ENCODE data around the gene TMEM255A. TPM values are rescaled to one million over a fixed set of nuclear protein-coding genes. Genes with fewer than 3 reads are reported as not detected.

Gene TMEM255A
- total RNA-seq (1 to 10 TPM in 1 of 10 donors, under 1 TPM in 8, not detected in 1; 0.09 to 1.3 (median 0.33) TPM), polyA plus RNA-seq (under 1 TPM; 0.15 to 0.16 TPM)
- long read RNA-seq, donor 1: 0 reads
- long read RNA-seq, donor 2: 0 reads
- long read RNA-seq, donor 3: 0 reads

DNA sequence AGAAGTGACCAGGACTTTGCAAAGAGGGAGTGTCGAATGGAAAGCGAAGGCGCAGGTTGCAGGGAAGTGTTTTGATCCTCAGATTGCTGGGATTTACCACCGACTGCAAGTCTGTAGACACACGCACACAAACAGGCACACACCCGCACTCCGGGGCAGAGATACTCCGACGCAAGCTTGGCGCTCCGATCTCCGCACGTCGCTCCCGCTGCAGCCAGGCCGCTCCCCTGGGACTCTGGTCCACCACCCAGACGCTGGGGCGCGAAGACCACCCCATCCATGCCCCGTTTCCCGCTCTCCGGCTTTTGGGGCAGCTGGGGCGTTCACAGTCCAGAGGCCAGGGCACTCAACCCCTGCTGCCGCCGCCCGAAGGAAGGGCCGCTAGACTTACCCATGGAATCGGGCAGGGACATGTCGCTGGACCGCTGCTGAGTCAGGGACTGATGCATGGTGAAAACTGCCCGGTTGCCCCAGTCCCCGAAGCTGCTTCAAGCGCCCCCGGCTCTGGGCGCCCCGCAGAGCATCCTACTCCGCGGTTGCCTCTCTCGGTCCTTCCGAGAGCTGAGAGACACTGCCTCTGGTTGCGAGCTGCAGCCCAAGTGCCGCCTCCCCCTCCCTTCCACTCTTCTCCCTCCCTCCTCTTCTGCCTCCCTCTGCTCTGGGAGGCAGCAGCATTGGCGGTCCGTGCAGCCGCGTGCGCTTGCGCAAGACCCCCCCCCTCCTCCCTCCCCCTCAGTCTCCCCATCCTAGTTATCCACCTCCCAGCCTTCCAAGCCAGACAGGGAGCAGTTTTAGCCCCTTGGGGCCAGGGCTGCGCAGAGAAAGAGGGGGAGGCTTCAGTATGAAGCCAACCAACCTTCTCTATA, at the start of gene TMEM255A:
TMEM255A (minus strand) TSS at position 601 of the 866 bp plus-strand sequence; CDS start at position 449, 152 bp downstream.
- peak in 1 of 2 donors; percentile 15 for DNase-seq
- intact Hi-C loops (cut with DNase I): loop anchor here in 4 of 10 donors (10.0 kb wide), 1 partner anchor 164 kb away; no protein-coding TSS in a partner anchor

GRCh38 chrX:120358737-120359456, 47.6 kb upstream of the TMEM255A start:
- Histone ChIP-seq H3K9me3 (no peaks in the 10 kb centered on the region), H3K27me3 (peaks cover 0 to 55% (median 0%) of the 10 kb centered on the region in 7 donors), H3K36me3 (no peaks in the 10 kb centered on the region), H3K27ac (no peak overlapping the region), H3K4me1 (no peaks in the 10 kb centered on the region), H3K4me3 (no peak overlapping the region)
- no peak for ATAC-seq
- WGBS, 2 donors: 84 to 88% methylated on average over 7 of the region's 7 CpGs
- DNase-seq: no peak
- no peak for TF ChIP-seq CTCF (IDR thresholded peaks at IDR 0.05)
- intact Hi-C loops (cut with DNase I): no loop called here

More for the DNA sequence above, at the start of gene TMEM255A:
- ATAC-seq: peak in 7 of 8 donors; percentile 23 to 58 (median 48)
- TF ChIP-seq CTCF (IDR thresholded peaks at IDR 0.05): no peak
- Histone ChIP-seq H3K9me3 (no peaks in the 10 kb centered on the region), H3K4me1 (peaks cover 0 to 25% (median 6%) of the 10 kb centered on the region in 9 donors), H3K4me3 (peak within 1 kb of the TSS; percentile 10 to 55 (median 41)), H3K36me3 (no peaks in the 10 kb centered on the region), H3K27me3 (peaks cover 0 to 94% (median 23%) of the 10 kb centered on the region in 7 donors), H3K27ac (no peak within 1 kb of the TSS)
- 2% methylated on average over 32 to 48 of the region's 49 CpGs for WGBS, 2 donors

DNA sequence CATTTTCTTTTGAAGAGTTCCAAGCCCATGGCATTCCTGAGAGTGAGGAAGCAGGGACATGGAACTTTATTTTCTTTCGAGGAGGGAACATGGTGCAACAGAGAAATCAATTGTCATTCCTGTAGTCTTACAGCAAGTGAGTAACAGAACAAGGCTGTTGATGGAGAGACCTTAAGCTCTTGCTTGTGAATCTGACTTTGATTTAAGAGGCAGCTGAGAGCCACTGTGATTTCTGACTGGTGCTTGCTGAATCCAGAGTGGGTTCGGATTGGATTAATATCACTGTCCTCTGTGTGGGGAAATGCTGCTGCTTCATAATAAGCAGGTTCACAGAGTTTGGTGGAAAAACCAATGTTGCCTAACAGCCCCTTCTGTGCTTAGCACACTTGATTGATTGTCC, 45.9 kb upstream of the TMEM255A start:
- no peak for TF ChIP-seq CTCF (IDR thresholded peaks at IDR 0.05)

DNA sequence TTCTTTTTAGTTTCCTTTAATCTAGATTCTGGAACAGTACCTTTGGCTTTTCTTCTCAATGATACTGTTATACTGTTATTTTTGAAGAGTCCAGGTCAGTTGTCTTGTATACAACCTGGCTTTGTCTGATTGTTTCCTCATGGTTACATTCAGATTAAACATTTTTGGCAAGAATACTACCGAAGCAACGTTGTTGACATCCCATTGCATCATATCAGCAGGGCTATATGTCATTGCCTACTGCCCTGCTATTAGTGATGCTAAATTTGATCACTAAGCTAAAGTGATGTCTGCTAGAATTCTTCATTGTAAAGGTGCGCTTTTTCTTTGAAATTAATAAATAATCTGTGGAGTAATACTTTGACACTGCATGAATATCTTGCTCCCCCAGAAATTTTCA, 44.8 kb upstream of the TMEM255A start:
- H3K9me3 ChIP-seq: no peaks in the 10 kb centered on the region
- no peak for DNase-seq
- 69 to 74% methylated on average over 3 of the region's 3 CpGs for WGBS, 2 donors
- H3K27me3 ChIP-seq: peaks cover 0 to 36% (median 0%) of the 10 kb centered on the region in 7 donors
- no peak overlapping the region for H3K27ac ChIP-seq
- ATAC-seq: no peak
- no peaks in the 10 kb centered on the region for H3K36me3 ChIP-seq
- H3K4me1 ChIP-seq: no peaks in the 10 kb centered on the region
- intact Hi-C loops (cut with DNase I): no loop called here
- no peak for TF ChIP-seq CTCF (IDR thresholded peaks at IDR 0.05)
- H3K4me3 ChIP-seq: no peak overlapping the region

More for the DNA sequence above, 45.9 kb upstream of the TMEM255A start:
- intact Hi-C loops (cut with DNase I): no loop called here
- H3K4me1 ChIP-seq: no peaks in the 10 kb centered on the region
- H3K36me3 ChIP-seq: no peaks in the 10 kb centered on the region
- peaks cover 0 to 39% (median 0%) of the 10 kb centered on the region in 7 donors for H3K27me3 ChIP-seq
- H3K4me3 ChIP-seq: no peak overlapping the region
- WGBS, 2 donors: 67 to 77% methylated on average over 2 of the region's 2 CpGs
- H3K9me3 ChIP-seq: no peaks in the 10 kb centered on the region
- DNase-seq (no peak), ATAC-seq (no peak)
- H3K27ac ChIP-seq: no peak overlapping the region
